ENCODE results near the gene COG8.

GRCh38 chr16:69301187-69301586, 38.2 kb downstream of the COG8 start:
- TF ChIP-seq, protein P1, sequence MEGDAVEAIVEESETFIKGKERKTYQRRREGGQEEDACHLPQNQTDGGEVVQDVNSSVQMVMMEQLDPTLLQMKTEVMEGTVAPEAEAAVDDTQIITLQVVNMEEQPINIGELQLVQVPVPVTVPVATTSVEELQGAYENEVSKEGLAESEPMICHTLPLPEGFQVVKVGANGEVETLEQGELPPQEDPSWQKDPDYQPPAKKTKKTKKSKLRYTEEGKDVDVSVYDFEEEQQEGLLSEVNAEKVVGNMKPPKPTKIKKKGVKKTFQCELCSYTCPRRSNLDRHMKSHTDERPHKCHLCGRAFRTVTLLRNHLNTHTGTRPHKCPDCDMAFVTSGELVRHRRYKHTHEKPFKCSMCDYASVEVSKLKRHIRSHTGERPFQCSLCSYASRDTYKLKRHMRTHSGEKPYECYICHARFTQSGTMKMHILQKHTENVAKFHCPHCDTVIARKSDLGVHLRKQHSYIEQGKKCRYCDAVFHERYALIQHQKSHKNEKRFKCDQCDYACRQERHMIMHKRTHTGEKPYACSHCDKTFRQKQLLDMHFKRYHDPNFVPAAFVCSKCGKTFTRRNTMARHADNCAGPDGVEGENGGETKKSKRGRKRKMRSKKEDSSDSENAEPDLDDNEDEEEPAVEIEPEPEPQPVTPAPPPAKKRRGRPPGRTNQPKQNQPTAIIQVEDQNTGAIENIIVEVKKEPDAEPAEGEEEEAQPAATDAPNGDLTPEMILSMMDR (IDR thresholded peaks at IDR 0.05) = no peak
- TF ChIP-seq POLR2A (IDR thresholded peaks at IDR 0.05) = no peak
